ENCODE results near the gene CRTAC1.
"Not testable (repeated sequence)": the region's sequence is repeated elsewhere in the genome, so short reads cannot be mapped to it uniquely, and the experiment has no call there.

Gene CRTAC1

DNA sequence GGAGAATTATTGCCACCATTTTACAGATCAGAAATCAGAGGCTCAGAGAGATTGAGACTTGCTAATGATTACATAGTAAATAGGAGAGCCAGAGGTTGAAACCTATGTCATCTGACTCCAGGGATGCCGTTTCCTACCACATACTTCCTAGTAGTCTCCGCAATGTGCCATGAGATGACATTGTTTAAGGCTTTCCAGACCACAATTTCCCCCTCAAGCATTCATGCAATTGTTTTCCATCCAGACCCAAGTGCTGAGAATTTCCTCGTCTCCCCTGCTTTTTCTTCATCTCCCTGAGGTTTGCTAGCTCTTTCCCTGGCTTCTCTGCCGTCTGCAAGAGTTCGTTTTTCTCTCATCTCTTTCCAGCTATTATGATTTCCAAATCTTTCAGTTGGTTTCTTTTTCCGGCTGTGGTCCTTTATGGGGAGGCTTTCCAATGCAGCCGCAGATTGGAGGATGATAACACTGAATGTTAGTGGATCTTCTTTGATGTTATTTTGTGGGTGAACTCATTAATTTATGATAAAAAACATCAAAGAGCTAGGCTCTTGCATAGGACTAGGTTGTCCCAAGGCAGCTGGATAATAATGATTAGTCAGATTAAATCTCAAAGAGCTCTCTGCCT lies 187.7 kb downstream of the CRTAC1 start:
- no peak for TF ChIP-seq CTCF (IDR thresholded peaks at IDR 0.05)
- Histone ChIP-seq H3K4me1 (no peaks in the 10 kb centered on the region), H3K27ac (no peak overlapping the region), H3K9ac (no peak overlapping the region), H3K4me2 (ENCODE audit: low read length) (no peak overlapping the region), H3K36me3 (ENCODE audit: control insufficient read depth, insufficient read depth, low read length) (no peaks in the 10 kb centered on the region), H3K79me2 (no peaks in the 10 kb centered on the region), H3K9me3 (ENCODE audit: control insufficient read depth, low read length) (no peaks in the 10 kb centered on the region), H3K4me3 (ENCODE audit: low read depth, low read length) (no peak overlapping the region), H2AFZ (no peak overlapping the region), H3K27me3 (ENCODE audit: control insufficient read depth, insufficient read depth, low read length) (no peaks in the 10 kb centered on the region)

GRCh38 chr10:97842114-97842513 lies 188.3 kb downstream of the CRTAC1 start:
- H3K9me3 ChIP-seq (ENCODE audit: control insufficient read depth, low read length); H3K27me3 ChIP-seq (ENCODE audit: control insufficient read depth, insufficient read depth, low read length); H3K4me3 ChIP-seq (ENCODE audit: low read depth, low read length); H3K27ac ChIP-seq; H2AFZ ChIP-seq; H3K36me3 ChIP-seq (ENCODE audit: control insufficient read depth, insufficient read depth, low read length); H3K9ac ChIP-seq; H3K79me2 ChIP-seq; H3K4me1 ChIP-seq; H3K4me2 ChIP-seq (ENCODE audit: low read length): not testable (repeated sequence)

DNA sequence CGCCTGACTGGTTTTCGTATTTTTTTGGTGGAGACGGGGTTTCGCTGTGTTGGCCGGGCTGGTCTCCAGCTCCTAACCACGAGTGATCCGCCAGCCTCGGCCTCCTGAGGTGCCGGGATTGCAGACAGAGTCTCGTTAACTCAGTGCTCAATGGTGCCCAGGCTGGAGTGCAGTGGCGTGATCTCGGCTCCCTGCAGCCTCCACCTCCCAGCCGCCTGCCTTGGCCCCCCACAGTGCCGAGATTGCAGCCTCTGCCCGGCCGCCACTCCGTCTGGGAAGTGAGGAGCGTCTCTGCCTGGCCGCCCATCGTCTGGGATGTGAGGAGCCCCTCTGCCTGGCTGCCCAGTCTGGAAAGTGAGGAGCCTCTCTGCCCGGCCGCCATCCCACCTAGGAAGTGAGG lies 189.3 kb downstream of the CRTAC1 start:
- H3K9ac ChIP-seq; H3K27me3 ChIP-seq (ENCODE audit: control insufficient read depth, insufficient read depth, low read length); H3K4me1 ChIP-seq; H3K4me2 ChIP-seq (ENCODE audit: low read length); H3K4me3 ChIP-seq (ENCODE audit: low read depth, low read length); H3K27ac ChIP-seq; H2AFZ ChIP-seq; H3K9me3 ChIP-seq (ENCODE audit: control insufficient read depth, low read length); H3K79me2 ChIP-seq; H3K36me3 ChIP-seq (ENCODE audit: control insufficient read depth, insufficient read depth, low read length): not testable (repeated sequence)

DNA sequence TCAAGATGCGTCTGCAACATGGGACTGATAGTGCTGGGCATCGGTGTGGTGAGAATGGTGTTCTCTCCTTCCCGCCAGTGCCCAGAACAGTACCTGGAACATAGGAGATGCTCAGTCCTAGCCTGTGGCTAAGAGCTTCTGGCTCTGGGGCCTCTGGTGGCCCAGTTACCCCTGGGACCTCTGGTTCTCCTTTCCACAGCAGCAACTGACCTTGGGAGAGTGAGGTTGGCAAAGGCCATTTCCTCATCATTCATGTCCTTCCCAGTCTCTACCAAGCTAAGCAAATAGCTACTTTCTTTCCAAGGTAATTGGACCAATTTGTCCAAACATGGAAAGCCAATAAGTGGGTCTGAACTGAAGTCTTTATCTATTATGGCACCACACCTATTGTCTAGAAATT lies 192.3 kb downstream of the CRTAC1 start:
- H3K9me3 ChIP-seq (ENCODE audit: control insufficient read depth, low read length): no peaks in the 10 kb centered on the region
- H3K4me1 ChIP-seq: no peaks in the 10 kb centered on the region
- TF ChIP-seq CTCF (IDR thresholded peaks at IDR 0.05): no peak
- no peak overlapping the region for H3K4me2 ChIP-seq (ENCODE audit: low read length)
- H3K27ac ChIP-seq: no peak overlapping the region
- H3K4me3 ChIP-seq (ENCODE audit: low read depth, low read length): no peak overlapping the region
- no peak overlapping the region for H2AFZ ChIP-seq
- H3K36me3 ChIP-seq (ENCODE audit: control insufficient read depth, insufficient read depth, low read length): no peaks in the 10 kb centered on the region
- no peak overlapping the region for H3K9ac ChIP-seq
- H3K27me3 ChIP-seq (ENCODE audit: control insufficient read depth, insufficient read depth, low read length): no peaks in the 10 kb centered on the region
- H3K79me2 ChIP-seq: no peaks in the 10 kb centered on the region

GRCh38 chr10:97836446-97836845 lies 194.0 kb downstream of the CRTAC1 start:
- H2AFZ ChIP-seq: no peak overlapping the region
- H3K36me3 ChIP-seq (ENCODE audit: control insufficient read depth, insufficient read depth, low read length): no peaks in the 10 kb centered on the region
- no peak for TF ChIP-seq CTCF (IDR thresholded peaks at IDR 0.05)
- H3K4me3 ChIP-seq (ENCODE audit: low read depth, low read length): no peak overlapping the region
- H3K27me3 ChIP-seq (ENCODE audit: control insufficient read depth, insufficient read depth, low read length): no peaks in the 10 kb centered on the region
- no peaks in the 10 kb centered on the region for H3K9me3 ChIP-seq (ENCODE audit: control insufficient read depth, low read length)
- no peak overlapping the region for H3K4me2 ChIP-seq (ENCODE audit: low read length)
- H3K27ac ChIP-seq: no peak overlapping the region
- H3K9ac ChIP-seq: no peak overlapping the region
- no peaks in the 10 kb centered on the region for H3K79me2 ChIP-seq
- H3K4me1 ChIP-seq: no peaks in the 10 kb centered on the region

- no peaks in the 10 kb centered on the region for H3K4me1 ChIP-seq
- no peak overlapping the region for H2AFZ ChIP-seq
- no peaks in the 10 kb centered on the region for H3K9me3 ChIP-seq (ENCODE audit: control insufficient read depth, low read length)
- no peak overlapping the region for H3K27ac ChIP-seq
- H3K4me2 ChIP-seq (ENCODE audit: low read length): no peak overlapping the region
- TF ChIP-seq CTCF (IDR thresholded peaks at IDR 0.05): no peak
- no peaks in the 10 kb centered on the region for H3K36me3 ChIP-seq (ENCODE audit: control insufficient read depth, insufficient read depth, low read length)
- no peaks in the 10 kb centered on the region for H3K79me2 ChIP-seq
- no peak overlapping the region for H3K9ac ChIP-seq
- H3K27me3 ChIP-seq (ENCODE audit: control insufficient read depth, insufficient read depth, low read length): no peaks in the 10 kb centered on the region
- H3K4me3 ChIP-seq (ENCODE audit: low read depth, low read length): no peak overlapping the region
Observed at GRCh38 chr10:97831259-97831658, 199.2 kb downstream of the CRTAC1 start.
